Ovary (tissue), 9 donors: Measurements from ENCODE around the gene MNAT1. TPM values are rescaled to one million over a fixed set of nuclear protein-coding genes. Genes with fewer than 3 reads are reported as not detected.

ENCODE experiments used
- DNase-seq, 5 donors: peaks; one replicate each; pipeline ENCODE4 v3.0.0-alpha.2; 2019 to 2020
- H3K27ac ChIP-seq, 2 donors: fragments of 200-600 bp; one replicate each; pipeline versions ENCODE4 v1.5.1 to v1.8.0; 2019 to 2022
- H3K27me3 ChIP-seq: fragments of 200-600 bp; one replicate; pipeline ENCODE4 v1.8.0; 2022
- H3K36me3 ChIP-seq: fragments of 200-600 bp; sonication (generic); one replicate; pipeline ENCODE4 v1.5.1; 2019
- H3K4me1 ChIP-seq: one replicate; pipeline ENCODE4 v1.8.1; 2013; ENCODE audit warnings: mild to moderate bottlenecking, moderate library complexity; ENCODE audit not compliant: insufficient read depth
- H3K4me3 ChIP-seq: fragments of 200-600 bp; sonication (generic); one replicate; pipeline ENCODE4 v1.5.1; 2017
- H3K9me3 ChIP-seq, 2 donors: fragments of 200-600 bp in 1 of 2; sonication (generic) in 1 of 2; one replicate each; pipeline versions ENCODE4 v1.5.1 to v1.8.1; 2013 to 2019; ENCODE audit warnings: mild to moderate bottlenecking in 1 of 2, moderate library complexity in 1 of 2
- EP300 ChIP-seq: sonication (generic); formaldehyde crosslinking; IDR thresholded peaks from one replicate; pipeline ENCODE4 v1.6.1; 2017; ENCODE audit warnings: antibody characterized with exemption
- POLR2A ChIP-seq: fragments of 450-650 bp; IDR thresholded peaks from one replicate; pipeline ENCODE4 v1.6.1; 2017; ENCODE audit warnings: antibody characterized with exemption, mild to moderate bottlenecking, moderate library complexity
- WGBS, 3 donors: extraction: QIAGEN DNeasy Blood & Tissue Kit in 1 of 3; methylation state at CpG; one replicate each; pipeline versions ENCODE4 v1.1.5 to v1.1.7; 2013 to 2017; 5-methylcytosine and 5-hydroxymethylcytosine counted together
- intact Hi-C, 4 donors: fragments of 100-400 bp; cut with DNase I; formaldehyde crosslinking; loops; one replicate each; pipeline versions ENCODE4 v1.11.0 to v1.15.1; 2022 to 2023
- polyA plus RNA-seq, 2 donors: library from polyadenylated mRNA; stranded (reverse); fragments of 200-250 nt in 1 of 2; fragments of 350-450 nt in 1 of 2; fragmentation: Illumina TruSeq in 1 of 2; extraction: RNeasy Lipid Tissue Mini Kit (QIAGEN cat#74804) in 1 of 2; gene quantifications; one replicate each; pipeline ENCODE4 v1.2.3, GENCODE V29; 2013 to 2014
- total RNA-seq, 7 donors: library from RNA; depleted of rRNA in 2 of 7; stranded (reverse); fragments of >200 nt in 2 of 7; fragmentation: NEBNext Ultra II Directional in 3 of 7; extraction: Animal tissue kit (Norgen Biotek cat#: 25700) in 3 of 7; gene quantifications; one replicate each; pipeline versions ENCODE4 v1.1.0 to v1.2.4, GENCODE V29; 2016 to 2023
- TF ChIP-seq, protein P1 (sequence below), 3 donors: fragments of 450-650 bp in 2 of 3; fragments of 200-600 bp in 1 of 3; IDR thresholded peaks; one replicate each; pipeline versions ENCODE4 v1.5.1 to v1.8.0; 2016 to 2022; ENCODE audit warnings: antibody characterized with exemption in 3 of 3, mild to moderate bottlenecking in 1 of 3
- donor health status: DM: no; HTN: no; CAD: no; lungs with moderate emphysema.
- donor health status: DM: no; HTN: no; CAD: no.
- donor health status: Bipolar disorder and iron deficiency.
- donor health status: DM: yes; HTN: yes; CAD: no.
- donor health status: DM: no; HTN: no; CAD: no.
- donor health status: DM: yes; HTN: yes; CAD: no.

The MNAT1 gene
- total and polyA plus RNA-seq, 9 donors = 23.0 to 59.4 (median 32.8) TPM

DNA sequence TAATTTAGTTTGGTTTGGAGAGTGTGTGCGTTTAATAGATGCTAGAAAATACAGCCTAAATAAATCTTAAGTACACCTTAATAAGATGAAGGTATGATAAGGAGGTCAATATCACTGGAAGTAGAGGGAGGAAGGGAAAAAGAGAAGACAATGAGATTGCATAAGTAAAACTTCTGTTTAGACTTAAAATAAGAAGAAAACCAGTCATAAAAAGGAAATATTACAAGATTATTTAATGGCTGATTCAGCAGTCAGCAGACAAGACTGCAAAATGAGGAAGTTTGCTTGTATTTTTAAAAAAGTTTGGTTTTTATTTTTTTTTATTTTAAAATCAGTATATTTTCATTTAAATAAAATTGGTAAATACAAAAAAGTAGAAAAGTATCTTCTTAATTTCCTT, 249.6 kb downstream of the MNAT1 start:
- no peak overlapping the region for H3K4me3 ChIP-seq
- no peak overlapping the region for H3K27ac ChIP-seq
- TF ChIP-seq POLR2A = no peak
- TF ChIP-seq, protein P1, sequence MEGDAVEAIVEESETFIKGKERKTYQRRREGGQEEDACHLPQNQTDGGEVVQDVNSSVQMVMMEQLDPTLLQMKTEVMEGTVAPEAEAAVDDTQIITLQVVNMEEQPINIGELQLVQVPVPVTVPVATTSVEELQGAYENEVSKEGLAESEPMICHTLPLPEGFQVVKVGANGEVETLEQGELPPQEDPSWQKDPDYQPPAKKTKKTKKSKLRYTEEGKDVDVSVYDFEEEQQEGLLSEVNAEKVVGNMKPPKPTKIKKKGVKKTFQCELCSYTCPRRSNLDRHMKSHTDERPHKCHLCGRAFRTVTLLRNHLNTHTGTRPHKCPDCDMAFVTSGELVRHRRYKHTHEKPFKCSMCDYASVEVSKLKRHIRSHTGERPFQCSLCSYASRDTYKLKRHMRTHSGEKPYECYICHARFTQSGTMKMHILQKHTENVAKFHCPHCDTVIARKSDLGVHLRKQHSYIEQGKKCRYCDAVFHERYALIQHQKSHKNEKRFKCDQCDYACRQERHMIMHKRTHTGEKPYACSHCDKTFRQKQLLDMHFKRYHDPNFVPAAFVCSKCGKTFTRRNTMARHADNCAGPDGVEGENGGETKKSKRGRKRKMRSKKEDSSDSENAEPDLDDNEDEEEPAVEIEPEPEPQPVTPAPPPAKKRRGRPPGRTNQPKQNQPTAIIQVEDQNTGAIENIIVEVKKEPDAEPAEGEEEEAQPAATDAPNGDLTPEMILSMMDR (IDR thresholded peaks at IDR 0.05) = no peak
- TF ChIP-seq EP300 = no peak
- DNase-seq = no peak
- H3K4me1 ChIP-seq = peaks cover 6% of the 10 kb centered on the region
- intact Hi-C loops = loop anchor here in 2 of 4 donors (10.0 kb wide), 1 partner anchor 259 kb away; the partner anchor contains the start of gene SIX4 (in 2 of the 2)
- no peaks in the 10 kb centered on the region for H3K27me3 ChIP-seq
- H3K36me3 ChIP-seq = no peaks in the 10 kb centered on the region
- H3K9me3 ChIP-seq = no peaks in the 10 kb centered on the region
- WGBS, 3 donors = 93 to 95% (median 94%) methylated on average over 1 of the region's 1 CpG

DNA sequence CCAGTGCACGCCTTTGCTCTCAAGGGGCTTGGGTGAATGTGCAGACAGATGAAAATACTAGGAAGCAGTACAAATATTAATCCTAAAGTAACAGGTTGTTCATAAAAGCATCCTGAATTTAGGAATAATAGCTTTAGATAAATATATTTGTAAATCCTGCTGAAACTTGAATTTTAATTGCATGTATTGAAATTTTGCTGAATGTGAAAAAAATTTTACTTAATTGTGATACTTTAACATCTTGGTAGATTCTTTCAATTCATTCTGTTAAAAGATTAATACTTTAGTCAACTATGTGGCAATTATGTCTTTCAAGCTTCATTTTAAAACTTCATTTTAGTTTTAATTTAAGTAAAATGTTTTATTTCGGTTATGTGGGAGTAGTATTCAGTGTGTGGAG, 251.9 kb downstream of the MNAT1 start:
- Histone ChIP-seq H3K36me3 (no peaks in the 10 kb centered on the region), H3K9me3 (no peaks in the 10 kb centered on the region), H3K27ac (no peak overlapping the region), H3K27me3 (no peaks in the 10 kb centered on the region), H3K4me3 (no peak overlapping the region), H3K4me1 (peaks cover 3% of the 10 kb centered on the region)
- TF ChIP-seq POLR2A = no peak
- TF ChIP-seq, protein P1 (IDR thresholded peaks at IDR 0.05) = no peak
- no peak for TF ChIP-seq EP300
- no peak for DNase-seq
- intact Hi-C loops = loop anchor here in 2 of 4 donors (10.0 kb wide), 1 partner anchor 262 kb away; the partner anchor contains the start of gene SIX4 (in 2 of the 2)
- WGBS, 3 donors = 95 to 97% (median 97%) methylated on average over 2 of the region's 2 CpGs

DNA sequence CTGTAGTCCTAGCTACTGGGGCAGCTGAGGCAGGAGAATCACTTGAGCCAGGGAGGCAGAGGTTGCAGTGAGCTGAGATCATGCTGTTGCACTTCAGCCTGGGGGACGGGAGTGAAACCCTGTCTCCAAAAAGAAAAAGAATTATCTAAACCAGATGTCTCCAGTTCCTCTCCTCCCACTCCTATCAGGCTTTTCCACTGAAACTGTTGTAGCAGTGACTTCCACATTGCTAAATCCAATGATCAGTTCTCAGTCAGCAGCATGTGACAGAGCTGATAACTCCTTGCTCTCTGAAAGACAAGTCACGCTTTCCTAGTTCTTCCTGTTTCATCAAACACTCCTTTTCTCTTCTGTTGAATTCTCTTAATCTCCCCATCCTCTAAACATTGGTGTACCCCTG, 255.0 kb downstream of the MNAT1 start:
- H3K4me1 ChIP-seq = no peaks in the 10 kb centered on the region
- TF ChIP-seq EP300 (no peak), POLR2A (no peak)
- TF ChIP-seq, protein P1 (IDR thresholded peaks at IDR 0.05) = no peak
- H3K27ac ChIP-seq = no peak overlapping the region
- 73 to 92% (median 85%) methylated on average over 2 of the region's 2 CpGs for WGBS, 3 donors
- no peaks in the 10 kb centered on the region for H3K9me3 ChIP-seq
- H3K4me3 ChIP-seq = no peak overlapping the region
- H3K27me3 ChIP-seq = no peaks in the 10 kb centered on the region
- no peaks in the 10 kb centered on the region for H3K36me3 ChIP-seq
- DNase-seq = no peak
- intact Hi-C loops = loop anchor here in 2 of 4 donors (10.0 kb wide), 1 partner anchor 265 kb away; the partner anchor contains the start of gene SIX4 (in 2 of the 2)

DNA sequence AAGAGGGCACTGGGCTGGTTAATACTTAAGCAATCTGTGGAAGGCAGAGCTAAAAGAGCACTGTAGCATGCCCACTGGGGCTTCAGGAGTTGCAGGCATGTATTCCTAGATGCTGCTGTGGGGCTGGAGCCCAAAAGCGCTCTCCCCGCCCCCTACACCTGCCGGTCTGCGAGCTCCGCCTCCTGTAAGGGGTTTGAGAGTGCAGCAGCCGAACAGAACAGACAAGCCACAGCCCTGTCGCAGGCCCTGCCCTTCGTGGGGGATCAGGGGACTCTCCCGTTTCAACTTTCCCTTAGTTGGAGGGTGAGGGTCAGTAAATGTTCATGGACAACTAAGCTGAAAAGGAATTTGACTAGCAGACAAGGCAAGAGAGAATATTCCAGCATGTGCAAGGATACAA, 264.1 kb downstream of the MNAT1 start:
- WGBS, 3 donors = 85 to 96% (median 91%) methylated on average over 9 of the region's 9 CpGs
- H3K36me3 ChIP-seq = no peaks in the 10 kb centered on the region
- peaks cover 2% of the 10 kb centered on the region for H3K27me3 ChIP-seq
- peaks cover 0 to 4% of the 10 kb centered on the region in 2 donors for H3K9me3 ChIP-seq
- no peak overlapping the region for H3K4me3 ChIP-seq
- H3K4me1 ChIP-seq = no peaks in the 10 kb centered on the region
- intact Hi-C loops = no loop called here
- no peak for DNase-seq
- TF ChIP-seq EP300 (no peak), POLR2A (no peak)
- TF ChIP-seq, protein P1 (IDR thresholded peaks at IDR 0.05) = no peak
- H3K27ac ChIP-seq = no peak overlapping the region
